Globus pallidus (tissue), 1 donor: ENCODE measurements around the gene G3BP2.
"Not testable (repeated sequence)": the region's sequence is repeated elsewhere in the genome, so short reads cannot be mapped to it uniquely, and the experiment has no call there.

Experiments used
- DNase-seq: peaks from one replicate; pipeline ENCODE4 v3.0.0-alpha.2; 2015; ENCODE audit warnings: low spot score

G3BP2 gene

DNA sequence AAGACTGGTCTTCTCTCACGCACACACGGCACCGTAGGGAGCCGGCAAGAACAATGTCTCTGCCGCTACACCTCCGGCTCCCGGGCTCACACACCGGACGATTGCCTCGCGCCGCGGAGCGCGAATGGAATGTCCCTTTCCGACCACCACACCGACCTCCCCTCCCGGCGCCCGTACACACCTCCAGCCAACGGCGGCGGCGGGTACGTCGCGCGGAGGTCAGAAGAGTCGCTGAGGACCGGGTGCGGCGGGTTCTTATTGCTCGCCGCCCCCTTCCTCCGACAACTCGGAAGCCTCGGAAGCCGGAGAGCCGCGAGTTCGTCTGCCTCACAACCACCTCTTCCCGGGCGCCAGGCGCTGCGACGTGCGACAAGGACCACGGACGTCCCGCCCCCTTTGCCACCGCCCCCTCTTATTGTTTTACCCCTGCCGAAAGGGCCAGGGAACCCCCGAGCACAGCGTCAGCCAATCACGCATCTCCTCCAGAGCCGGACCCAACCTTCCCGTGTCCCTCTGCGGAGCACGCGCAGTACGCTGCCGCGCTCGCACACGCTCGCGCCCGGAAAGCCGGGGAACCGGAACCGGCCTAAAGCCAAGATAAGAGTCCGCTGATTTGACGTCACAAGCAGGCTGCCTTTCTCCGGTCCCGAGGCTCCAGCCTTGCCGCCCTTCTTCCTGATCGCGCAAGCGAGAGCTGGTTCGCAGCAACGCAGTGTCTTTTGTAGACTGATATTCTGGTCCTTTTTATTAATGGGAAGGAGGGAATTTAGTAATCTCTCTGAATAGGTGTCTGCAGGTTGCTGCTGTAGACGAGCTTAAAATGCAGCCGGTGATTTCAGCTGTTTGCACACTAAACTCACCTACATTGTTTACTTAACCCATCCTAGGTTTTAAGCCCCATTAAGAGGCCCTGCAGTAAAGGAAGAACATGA, at the start of gene G3BP2:
Gene G3BP2, minus strand, starts transcription at position 385 of the 932 bp plus-strand sequence. CDS start 11,386 bp downstream, outside the sequence.
- peak; percentile 99 for DNase-seq

DNA sequence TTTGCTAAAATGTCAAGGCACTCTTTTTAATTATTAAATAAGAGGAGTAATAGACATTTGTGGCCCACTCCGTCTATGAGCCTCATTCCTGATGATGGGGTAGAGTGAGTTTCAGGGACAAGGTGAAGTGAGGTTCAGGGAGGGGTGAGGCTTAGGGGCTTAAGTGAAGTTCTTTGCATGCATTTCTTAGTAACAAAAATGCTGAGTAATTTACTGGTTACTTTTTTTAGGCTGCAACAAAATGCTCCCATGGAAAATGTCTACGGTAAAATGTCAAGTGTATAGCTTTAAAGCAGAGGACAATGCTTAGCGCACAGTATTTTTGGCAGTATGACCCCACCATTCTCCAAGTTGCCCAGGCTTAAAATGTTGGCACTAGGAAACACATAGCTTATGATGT, 49.2 kb upstream of the G3BP2 start:
- DNase-seq = no peak

DNA sequence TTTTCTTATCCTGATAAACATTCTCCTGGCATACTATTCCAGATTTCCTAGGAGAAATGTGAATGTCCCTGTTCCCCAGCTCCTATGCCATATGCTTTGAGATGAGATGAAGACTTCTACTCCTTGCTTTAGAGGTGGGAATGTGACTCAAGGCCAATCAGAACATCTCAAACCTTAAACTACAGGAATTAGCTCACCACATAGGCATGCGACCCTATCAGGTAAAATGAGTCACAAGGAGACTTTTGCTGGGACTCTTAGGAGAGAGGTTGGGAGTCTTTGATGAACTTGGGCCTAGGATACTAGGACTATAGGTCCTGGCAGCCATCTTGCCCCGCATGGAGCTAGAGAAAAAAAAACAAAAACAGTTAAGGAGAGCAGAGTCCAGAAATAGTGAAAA, 45.3 kb upstream of the G3BP2 start:
- DNase-seq = no peak

DNA sequence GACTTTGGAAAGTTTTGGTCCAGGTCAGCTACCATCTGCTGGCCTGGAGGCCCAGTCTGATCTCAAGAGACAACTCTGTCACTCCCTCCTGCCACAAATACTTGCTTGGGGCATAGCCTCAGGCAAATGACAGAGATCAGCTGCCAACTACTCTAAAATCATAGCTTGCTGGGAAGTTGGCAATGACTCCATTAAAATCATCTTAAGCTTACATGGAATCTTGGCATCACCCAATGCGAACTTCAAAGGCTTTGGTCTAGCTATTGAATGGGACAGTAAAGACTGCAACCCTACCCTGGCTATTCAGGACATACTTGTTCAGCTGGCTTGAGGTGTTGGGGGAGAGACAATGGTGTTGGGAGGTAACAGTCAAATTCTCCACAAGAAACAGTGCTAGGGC, 44.2 kb upstream of the G3BP2 start:
- DNase-seq = no peak

DNA sequence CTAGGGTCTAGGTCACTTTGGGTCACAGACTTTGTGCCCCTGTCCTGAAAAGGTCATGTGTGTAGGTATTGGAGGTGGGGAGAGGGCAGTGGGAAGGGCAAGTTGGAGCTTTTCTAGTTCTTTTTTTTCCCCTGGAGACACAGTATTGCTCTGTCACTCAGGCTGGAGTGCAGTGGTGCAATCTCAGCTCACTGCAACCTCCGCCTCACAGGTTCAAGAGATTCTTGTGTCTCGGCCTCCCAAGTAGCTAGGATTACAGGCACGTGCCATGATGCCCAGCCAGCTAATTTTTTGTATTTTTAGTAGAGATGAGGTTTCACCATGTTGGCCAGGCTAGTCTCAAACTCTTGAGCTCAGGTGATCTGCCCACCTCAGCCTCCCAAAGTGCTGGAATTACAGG, 42.8 kb upstream of the G3BP2 start:
- not testable (repeated sequence) for DNase-seq

DNA sequence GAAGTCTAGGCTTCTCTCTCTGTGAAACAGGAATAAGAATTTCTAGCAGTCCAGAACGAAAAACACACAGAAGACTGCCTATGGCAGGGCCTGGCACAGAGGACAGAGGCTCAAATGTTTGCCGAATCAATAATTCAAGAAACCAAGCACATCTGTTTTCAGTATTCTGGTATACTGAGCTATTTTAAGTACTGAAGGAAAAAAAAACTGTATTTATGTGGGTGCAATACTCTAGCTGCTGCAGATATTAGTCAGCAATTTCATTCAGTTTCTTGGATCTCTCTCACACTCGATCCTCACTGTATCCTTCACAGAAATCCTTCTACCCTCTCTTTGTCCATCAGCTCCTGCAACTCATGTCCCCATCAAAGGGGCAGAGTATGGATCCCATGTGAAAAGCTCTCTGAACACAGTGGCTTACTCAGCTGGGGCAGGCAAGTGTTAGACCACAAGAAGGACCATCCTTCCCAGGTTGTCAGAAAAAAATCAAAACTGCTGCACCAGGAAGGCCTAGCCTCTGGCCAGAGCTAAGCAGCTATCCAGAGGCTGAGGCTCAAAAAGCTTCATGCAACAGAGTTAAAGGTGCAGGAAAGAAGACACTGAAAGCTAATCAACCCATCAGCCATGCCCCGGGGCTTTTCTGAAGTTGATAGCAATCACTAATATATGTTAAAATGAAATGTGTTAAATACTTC, 42.0 kb upstream of the G3BP2 start:
- peak; percentile 29 for DNase-seq

DNA sequence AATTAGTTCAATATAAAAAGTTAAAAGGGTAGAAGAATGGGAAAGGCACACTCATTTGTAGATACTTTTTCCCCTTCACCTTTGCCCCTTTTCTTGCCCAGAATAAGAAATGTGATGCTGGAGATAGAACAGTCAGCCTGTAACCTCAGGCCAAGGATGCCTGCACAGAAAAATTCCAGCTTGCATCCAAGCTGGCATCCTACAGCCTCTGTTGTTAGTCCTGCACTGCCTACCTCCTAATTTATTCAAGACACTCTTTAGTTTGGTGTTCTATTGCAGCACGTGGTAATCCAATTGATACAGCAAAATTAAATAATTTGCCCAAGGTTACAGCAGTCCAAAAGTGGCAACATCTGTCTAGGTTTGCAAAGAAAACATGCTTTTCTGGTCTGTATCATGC, 41.5 kb upstream of the G3BP2 start:
- no peak for DNase-seq

DNA sequence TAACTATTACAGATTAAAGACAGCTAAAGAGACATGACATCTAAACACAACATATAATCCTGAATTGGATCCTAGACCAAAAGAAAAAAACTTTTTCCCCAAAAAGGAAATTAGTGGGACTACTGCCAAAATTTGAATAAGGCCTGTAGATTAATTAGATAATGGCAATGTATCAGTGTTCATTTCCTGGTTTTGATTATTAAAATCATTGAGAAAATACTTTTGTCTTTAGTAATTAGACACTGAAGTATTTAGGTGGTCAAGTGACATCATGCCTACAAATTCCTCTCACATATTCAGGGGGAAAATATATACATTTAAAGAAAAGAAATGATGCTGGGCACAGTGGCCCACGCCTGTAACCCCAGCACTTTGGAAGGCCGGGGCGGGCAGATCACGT, 40.8 kb upstream of the G3BP2 start:
- no peak for DNase-seq

DNA sequence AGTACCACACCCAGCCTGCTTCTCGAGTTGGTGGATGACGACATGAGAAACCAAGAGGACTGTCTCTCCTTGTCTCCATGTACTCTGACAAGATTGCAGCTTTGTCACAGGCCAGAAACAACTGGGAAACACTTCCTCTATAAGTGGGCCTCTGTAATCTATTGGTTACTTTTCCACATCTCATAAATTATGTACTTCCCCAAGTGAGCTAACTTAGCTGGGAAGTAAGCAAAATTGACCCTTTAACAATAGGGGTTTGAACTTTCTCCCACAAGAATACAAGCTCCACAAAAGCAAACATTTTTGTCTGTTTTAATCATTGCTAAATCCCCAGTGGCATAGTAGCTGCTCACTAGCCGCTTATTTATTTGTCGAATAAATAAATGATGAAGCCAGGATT, 37.0 kb upstream of the G3BP2 start:
- DNase-seq = no peak

DNA sequence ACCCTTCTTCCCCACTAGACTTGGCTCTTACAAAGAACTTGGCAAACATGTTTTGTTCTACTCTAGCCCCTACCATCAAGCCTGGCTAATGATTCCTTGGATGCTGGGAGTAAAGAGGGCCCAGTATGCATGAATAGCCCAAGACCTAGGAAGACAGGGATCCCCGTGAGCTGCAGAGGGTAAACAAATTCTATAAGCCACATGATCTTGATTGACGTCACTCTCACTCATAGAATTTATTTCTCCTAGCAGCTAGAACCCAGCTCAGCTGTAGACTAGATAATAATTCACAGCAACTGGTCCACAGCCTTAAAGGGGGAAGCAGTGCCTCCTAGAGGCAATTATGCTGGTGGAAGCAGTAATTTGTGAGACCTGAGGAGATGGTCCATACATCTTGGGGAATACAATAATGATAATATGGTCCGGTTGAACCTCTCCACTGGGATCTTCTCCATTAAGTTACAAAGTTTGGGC, 35.0 kb upstream of the G3BP2 start:
- peak; percentile 11 for DNase-seq

DNA sequence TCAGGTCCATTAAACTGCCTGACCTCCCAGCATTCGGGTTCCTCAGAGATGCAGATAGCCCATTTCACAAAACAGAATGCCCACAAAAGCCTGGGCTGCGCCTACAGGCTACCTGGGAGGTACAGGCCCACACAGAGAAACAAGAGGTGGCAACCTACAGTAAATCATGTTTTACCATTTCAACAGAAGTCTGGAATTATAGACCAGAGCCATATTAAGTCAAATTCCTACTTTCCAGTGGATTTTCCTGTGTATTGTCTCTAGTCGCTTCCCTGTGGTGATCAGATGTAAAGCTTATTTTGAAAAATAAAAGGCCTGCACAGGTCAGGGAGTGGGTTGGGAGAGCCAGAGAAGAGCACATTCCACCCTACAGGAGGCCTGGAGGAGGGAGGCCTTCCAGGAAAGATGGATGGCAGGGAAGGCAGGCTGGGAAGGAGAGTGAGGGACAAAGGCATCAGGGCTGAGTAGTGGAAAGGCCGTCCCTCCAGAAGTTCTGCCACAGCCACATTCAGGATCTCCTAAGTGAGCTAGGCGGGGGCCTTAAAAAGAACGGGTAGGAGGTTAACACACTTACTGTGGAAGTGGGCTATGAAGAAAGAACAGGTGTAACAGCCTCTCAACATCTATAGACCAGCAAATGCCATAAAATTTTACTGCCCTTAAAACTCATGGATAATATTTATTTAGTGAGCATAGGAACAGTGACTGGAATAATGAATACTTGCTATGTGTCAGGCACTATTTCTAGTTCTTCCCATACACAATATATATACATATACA, 32.2 kb upstream of the G3BP2 start:
- no peak for DNase-seq

DNA sequence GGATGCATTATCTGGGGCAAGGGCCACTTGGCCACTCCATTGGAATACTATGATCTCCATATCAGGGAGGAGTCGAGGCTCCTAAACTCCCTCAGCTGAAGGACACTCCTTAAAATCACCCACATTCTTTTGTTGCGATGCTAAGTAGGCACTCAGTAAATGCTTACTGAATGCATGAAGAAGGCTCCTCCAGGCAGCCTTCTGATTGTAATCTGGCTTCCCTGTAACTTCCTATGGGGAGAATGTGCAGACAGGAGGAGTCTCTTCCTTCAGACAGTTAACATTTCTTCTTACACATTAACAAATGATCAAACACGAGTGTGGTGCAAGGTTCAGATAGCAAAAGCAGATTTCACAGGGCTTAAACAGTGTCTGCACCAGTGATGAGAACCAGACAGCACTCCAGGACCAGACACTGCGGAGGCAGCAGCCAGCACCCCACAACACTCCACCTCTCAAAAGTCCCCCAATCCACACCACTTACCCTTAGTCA, 29.8 kb upstream of the G3BP2 start:
- DNase-seq = no peak

DNA sequence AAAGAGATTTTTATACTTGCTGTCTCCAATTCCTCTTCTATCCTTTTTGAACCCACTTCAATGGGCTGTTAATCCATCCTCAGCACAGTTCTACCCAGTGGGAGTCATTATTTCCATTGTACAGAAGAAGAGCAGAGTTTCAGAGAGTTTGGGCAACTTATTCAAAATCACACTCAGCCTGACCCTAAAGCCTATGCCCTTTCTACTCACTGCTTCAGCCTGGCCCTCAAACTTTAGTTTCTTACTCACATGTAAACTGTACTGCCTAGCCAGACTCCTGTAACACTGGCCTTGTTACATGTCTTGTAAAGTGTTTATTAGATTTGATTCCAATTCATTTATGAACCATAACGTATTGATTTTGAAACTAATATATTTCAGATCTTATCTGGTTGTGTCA, 26.1 kb upstream of the G3BP2 start:
- DNase-seq = no peak

DNA sequence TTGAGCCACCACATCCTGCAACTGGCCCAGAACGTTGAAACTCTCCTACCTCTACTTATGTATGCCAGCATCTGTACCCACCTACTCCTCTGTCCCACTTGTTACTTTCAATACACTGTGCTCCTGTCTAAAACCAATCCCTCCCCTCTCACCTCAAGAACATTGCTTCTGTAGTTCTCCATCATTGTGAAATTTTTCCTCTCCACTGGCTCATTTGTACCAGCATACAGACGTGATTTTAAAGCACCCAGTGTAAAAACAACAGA, 25.7 kb upstream of the G3BP2 start:
- DNase-seq = no peak

DNA sequence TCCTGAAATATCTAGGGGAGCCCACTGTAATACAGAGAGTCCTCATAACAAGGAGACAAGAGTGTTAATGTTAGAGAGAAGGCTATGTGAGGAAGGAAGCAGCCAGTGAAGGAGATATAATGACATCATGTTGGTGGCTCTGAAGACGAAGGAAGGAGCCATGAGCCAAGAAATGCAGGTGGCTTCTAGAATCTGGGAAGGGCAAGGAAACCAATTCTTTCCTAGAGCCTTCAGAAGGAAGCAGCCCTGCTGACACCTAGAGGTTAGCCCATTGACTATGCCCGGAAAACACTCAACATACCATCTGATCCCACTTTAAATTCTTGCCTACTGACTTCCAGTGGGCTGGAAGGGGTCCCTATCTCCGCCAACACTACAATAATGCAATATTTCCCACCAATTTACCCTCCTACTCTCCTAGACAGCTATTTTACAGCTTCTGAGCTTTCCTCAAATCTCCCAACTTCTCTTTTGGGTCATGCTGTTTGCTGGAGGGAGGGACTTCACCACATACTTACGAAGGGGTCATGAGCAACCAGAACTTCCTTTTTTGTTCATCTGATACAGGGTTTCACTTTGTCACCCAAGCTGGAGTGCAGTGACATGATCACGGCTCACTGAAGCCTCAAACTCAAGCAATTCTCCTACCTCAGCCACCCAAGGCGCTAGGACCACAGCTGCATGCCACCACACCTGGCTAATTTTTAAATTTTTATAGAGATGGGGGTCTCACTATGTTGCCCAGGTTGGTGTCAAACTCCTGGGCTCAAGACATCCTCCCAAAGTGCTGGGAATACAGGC, 25.2 kb upstream of the G3BP2 start:
- peak; percentile 42 for DNase-seq

DNA sequence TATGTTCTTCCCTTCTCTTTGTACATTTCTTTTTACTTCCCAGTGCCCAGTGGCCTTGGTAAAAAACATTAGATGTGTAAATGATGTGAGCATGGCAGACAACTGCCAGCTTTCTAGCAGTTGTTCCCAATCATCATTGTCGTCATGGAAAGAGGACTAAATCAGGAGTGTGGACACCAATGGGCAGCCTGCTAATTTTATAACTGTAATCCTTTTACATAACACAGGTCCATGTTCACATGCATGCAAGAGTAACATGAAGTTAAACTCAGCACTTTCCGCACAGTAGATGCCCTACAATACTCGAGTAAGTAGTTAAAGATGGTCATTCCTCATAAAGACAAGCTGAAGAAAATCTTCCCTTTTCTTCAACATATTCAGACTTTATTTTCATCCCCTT, 23.4 kb upstream of the G3BP2 start:
- no peak for DNase-seq

DNA sequence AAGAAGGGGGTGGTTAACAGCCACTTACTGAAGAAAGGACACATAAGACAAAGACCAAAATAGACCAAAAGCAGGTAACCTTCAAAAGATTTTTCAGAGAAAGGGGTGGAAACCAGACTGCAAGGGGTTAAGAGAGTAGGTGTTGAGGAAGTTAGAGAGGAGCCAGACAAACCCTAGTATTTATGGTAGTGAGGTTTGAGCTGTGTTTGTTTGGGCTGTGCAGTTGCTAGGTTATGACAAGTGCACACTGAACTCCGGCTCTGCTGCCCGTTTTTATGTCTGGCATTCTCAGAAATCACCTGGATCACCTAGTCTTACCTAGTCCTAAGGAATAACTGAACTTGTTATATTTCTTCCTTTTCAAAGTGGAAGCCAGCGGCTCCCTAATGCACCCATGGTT, 22.9 kb upstream of the G3BP2 start:
- DNase-seq = no peak

DNA sequence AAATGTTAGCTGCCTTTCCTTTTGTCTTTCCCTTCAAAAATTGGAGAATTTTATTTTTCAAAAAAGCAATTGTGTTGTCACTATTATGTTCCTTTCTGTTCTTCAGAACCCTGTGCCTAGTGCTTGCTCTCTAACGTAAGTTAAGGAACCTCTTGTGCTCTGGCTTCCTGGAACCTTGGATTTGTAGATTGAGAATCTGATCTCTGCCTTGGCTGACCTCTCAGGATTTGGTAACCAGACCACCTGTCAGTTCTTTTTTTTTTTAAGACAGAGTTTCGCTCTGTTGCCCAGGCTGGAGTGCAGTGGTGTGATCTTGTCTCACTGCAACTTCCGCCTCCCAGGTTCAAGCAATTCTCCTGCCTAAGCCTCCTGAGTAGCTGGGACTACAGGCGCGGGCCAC, 18.9 kb upstream of the G3BP2 start:
- not testable (repeated sequence) for DNase-seq

DNA sequence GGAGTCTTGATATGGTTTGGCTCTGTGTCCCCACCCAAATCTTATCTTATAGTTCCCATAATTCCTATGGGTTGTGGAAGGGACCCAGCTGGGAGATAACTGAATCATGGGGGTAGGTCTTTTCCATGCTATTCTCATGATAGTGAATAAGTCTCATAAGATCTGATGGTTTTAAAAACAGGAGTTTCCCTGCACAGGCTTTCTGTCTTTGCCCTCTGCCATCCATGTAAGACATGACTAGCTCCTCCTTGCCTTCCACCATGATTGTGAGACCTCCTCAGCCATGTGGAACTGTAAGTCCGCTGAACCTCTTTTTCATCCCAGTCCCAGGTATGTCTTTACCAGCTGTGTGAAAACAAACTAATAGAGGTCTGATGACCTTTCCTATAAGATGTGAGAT, 13.9 kb upstream of the G3BP2 start:
- not testable (repeated sequence) for DNase-seq

DNA sequence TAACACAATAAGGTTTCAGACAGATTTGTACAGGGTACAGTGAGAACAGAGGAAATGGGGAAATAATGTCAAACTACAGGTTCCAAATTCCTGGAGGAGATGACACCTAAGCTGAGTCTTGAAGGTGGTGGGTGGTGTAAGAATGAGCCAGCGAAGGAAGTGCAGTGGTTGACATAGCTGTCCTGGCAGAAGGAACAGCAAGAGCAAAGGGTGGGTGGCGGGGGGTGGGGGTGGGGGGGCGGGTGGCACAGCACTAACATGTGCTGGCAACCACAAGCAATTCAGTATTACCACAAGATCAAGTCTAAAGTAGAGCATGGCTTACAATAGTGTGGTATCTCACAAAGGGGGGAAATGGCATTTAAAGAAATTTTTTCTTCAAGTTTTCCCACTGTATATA, 13.1 kb upstream of the G3BP2 start:
- DNase-seq = no peak

DNA sequence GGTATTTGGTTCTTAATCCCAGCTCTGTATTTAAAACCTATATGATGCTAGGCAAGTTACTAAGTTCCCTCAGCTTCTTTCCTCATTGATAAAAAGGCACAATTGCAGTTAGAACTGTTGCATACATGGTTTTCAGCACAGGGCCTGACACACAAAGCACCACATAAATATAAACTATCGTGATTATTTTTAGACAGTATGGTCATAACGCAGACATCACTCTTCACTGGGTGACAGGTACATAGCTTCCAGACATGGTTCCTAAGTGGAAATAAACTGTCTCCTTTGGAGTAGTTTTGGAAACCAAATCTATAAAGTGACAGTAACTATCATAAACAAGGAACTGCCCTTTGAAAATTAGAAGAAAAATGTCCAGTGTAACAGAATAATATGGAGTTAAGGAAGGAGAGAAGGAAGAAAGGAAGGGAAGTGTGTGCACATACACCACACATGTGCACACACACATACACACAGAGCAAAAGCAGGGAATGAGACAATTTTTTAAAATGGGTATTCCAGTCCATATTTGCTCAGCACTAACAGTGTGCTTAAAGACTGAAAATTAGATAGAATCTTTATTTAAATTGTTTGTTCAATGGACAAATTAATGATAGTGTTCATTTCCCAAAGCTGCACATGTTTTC, 12.5 kb upstream of the G3BP2 start:
- DNase-seq = no peak
